GM12878 (cell line): ENCODE measurements around the gene CFAP70.

Experiments
- EGR1 ChIP-seq, 2 experiments: IDR thresholded peaks; 1 replicate in 1 of 2; 2 replicates in 1 of 2; pipeline ENCODE4 v1.6.1; 2011 to 2012; ENCODE audit warnings: low read depth in 2 of 2, low read length in 2 of 2, borderline replicate concordance in 1 of 2, mild to moderate bottlenecking in 1 of 2, moderate library complexity in 1 of 2
- FOXK2 ChIP-seq: fragments of 450-650 bp; IDR thresholded peaks from 2 replicates; pipeline ENCODE4 v1.6.1; 2017; ENCODE audit warnings: mild to moderate bottlenecking, moderate library complexity
- HDAC6 ChIP-seq: fragments of 200-600 bp; sonication (generic); IDR thresholded peaks from one replicate; pipeline ENCODE4 v1.8.0; 2017; ENCODE audit warnings: antibody characterized with exemption; ENCODE audit not compliant: unreplicated experiment
- POLR2A ChIP-seq: IDR thresholded peaks from 2 replicates; pipeline ENCODE4 v1.6.1; 2011; ENCODE audit warnings: low read depth, mild to moderate bottlenecking, low read length
- POLR2AphosphoS2 ChIP-seq: IDR thresholded peaks from 2 replicates; pipeline ENCODE4 v1.6.1; 2011; ENCODE audit warnings: low read depth, mild to moderate bottlenecking, low read length, improper control_type of control experiment, moderate library complexity
- SIN3A ChIP-seq: IDR thresholded peaks from 2 replicates; pipeline ENCODE4 v1.6.1; 2012; ENCODE audit warnings: low read depth, low read length, improper control_type of control experiment
- SMC3 ChIP-seq: IDR thresholded peaks from 2 replicates; pipeline ENCODE4 v1.6.1; 2011; ENCODE audit warnings: low read length, improper control_type of control experiment, borderline replicate concordance
- YY1 ChIP-seq: IDR thresholded peaks from 2 replicates; pipeline ENCODE4 v1.6.1; 2011; ENCODE audit warnings: low read depth, mild to moderate bottlenecking, low read length
- ZNF274 ChIP-seq: IDR thresholded peaks from one replicate; pipeline ENCODE4 v1.8.0; 2011; ENCODE audit not compliant: insufficient read length, insufficient read depth
- ZZZ3 ChIP-seq: IDR thresholded peaks from 2 replicates; pipeline ENCODE4 v1.6.1; 2011; ENCODE audit warnings: low read depth; ENCODE audit not compliant: control insufficient read depth, insufficient read length
- TF ChIP-seq, protein P1 (sequence below), 3 experiments: IDR thresholded peaks in 2 of 3; conservative IDR thresholded peaks in 1 of 3; 2 replicates each; pipeline ENCODE4 v1.5.1; 2011; ENCODE audit warnings: low read depth in 3 of 3, low read length in 3 of 3, mild to moderate bottlenecking in 3 of 3, control low read depth in 2 of 3, moderate library complexity in 2 of 3, inconsistent platforms in 1 of 3, mixed read lengths in 1 of 3; ENCODE audit not compliant: control insufficient read depth in 2 of 3, insufficient read depth in 1 of 3; ENCODE audit errors: extremely low read depth in 1 of 3
- TF ChIP-seq, protein P2 (sequence below): IDR thresholded peaks from 2 replicates; pipeline ENCODE4 v1.6.1; 2011; ENCODE audit warnings: low read depth, mild to moderate bottlenecking, low read length, moderate library complexity, borderline replicate concordance; ENCODE audit errors: extremely low read depth

DNA sequence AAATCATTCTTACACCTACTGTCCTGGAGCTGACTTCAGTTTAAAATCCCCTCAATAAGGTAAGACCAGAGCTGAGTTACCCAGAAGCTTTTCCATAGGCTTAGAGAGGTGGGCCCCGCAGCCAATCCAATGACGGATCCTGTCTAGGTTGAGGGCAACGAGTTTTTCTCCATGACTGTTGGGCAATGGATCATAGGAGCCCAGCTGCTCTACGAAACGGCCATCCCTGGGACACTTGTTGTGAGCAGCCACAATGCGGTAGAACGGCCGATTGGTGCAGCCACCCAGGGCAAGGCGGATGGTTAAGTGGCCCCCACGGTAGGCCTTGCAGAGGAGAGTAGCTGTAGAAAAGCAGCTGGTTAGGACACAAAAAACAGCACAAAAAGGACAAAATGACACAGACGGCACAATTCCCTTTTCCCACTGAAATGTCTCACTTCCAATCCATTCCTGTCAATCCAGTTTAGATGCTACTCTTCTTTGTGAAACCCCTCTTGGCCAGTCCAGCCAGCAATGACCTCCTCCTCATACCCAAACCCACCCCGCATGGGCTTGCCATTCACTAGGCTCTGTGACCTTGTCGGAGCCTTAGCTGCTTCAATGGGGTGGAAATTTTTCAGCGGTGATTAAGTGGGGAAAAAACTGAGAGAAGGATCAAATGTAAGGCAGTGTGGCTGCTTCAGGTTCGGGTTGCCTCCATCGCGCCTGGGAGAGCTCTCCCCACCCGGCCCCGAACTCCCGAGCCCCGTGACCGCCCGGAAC, 106.8 kb downstream of the CFAP70 start:
- TF ChIP-seq ZNF274 = no peak
- no peak for TF ChIP-seq HDAC6
- TF ChIP-seq, protein P1, sequence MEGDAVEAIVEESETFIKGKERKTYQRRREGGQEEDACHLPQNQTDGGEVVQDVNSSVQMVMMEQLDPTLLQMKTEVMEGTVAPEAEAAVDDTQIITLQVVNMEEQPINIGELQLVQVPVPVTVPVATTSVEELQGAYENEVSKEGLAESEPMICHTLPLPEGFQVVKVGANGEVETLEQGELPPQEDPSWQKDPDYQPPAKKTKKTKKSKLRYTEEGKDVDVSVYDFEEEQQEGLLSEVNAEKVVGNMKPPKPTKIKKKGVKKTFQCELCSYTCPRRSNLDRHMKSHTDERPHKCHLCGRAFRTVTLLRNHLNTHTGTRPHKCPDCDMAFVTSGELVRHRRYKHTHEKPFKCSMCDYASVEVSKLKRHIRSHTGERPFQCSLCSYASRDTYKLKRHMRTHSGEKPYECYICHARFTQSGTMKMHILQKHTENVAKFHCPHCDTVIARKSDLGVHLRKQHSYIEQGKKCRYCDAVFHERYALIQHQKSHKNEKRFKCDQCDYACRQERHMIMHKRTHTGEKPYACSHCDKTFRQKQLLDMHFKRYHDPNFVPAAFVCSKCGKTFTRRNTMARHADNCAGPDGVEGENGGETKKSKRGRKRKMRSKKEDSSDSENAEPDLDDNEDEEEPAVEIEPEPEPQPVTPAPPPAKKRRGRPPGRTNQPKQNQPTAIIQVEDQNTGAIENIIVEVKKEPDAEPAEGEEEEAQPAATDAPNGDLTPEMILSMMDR (IDR thresholded peaks at IDR 0.05 in 2 of 3, conservative IDR thresholded peaks at IDR 0.05 in 1 of 3; ENCODE audit: control insufficient read depth in 2 of 3, extremely low read depth in 1 of 3, insufficient read depth in 1 of 3, low read depth in 3 of 3, low read length in 3 of 3) = no peak
- TF ChIP-seq POLR2A = no peak
- TF ChIP-seq, protein P2, sequence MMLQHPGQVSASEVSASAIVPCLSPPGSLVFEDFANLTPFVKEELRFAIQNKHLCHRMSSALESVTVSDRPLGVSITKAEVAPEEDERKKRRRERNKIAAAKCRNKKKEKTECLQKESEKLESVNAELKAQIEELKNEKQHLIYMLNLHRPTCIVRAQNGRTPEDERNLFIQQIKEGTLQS = no peak
- TF ChIP-seq SMC3 = no peak
- TF ChIP-seq FOXK2 = no peak
- no peak for TF ChIP-seq EGR1 (IDR thresholded peaks at IDR 0.05; ENCODE audit: borderline replicate concordance in 1 of 2, low read depth in 2 of 2, low read length in 2 of 2)
- TF ChIP-seq SIN3A = no peak
- TF ChIP-seq POLR2AphosphoS2 = no peak
- TF ChIP-seq ZZZ3 = no peak
- no peak for TF ChIP-seq YY1
